DMS153 (cell line): ENCODE measurements around the gene SH2D1A.
A peak's percentile ranks its signal among the peaks of the same experiment; 100 is the strongest.
"Not testable (repeated sequence)": the region's sequence is repeated elsewhere in the genome, so short reads cannot be mapped to it uniquely, and the experiment has no call there.

Source experiments
- DNase-seq: peaks from one replicate; lab custom pipeline; 2025; lab: John Stamatoyannopoulos, UW

The SH2D1A gene

DNA sequence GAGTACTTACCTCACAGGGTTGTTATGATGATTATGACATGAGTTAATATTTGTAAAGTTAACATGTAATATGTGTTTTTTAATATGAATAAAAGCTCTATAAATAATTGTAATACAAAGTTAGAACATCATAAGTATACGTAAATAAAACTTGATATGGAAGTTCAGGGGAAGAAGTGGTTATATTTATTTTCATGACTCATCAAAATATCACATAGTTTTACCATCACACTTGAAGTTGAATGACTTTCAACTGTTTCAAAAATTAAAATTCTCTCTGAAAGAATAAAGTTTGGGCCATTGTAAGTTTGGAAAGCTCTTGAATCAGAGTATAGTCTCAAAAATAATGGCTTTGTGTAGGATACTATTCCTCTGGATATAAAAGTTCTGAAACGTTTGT lies 8.3 kb downstream of the SH2D1A start:
- DNase-seq = no peak

DNA sequence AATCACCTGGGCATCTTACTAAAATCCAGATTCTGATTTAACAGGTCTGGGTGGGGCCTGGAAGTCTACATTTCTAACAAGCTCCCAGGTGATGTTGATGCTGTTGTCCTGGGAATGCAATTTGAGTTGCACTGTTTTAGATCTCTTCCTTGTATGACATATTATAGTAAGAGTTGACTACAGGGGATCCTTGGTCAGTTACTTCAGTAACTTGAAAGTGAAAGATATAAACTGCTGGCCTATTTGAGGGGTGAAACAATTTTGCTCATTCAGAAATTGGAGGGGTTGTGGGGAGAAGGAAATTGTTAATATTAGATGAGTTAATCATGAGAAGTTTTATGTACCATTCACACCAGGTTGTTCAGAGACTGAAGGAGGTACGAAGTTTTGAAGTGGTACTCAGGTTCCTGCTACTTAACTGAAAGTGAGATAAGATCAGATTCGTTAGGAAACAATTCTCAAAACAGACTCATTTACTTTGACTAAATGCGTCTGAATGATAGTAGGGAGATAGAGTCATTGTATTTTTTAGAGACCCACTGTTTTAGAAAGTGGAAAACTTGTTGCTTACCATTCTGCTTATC lies 12.5 kb downstream of the SH2D1A start:
- DNase-seq = no peak

DNA sequence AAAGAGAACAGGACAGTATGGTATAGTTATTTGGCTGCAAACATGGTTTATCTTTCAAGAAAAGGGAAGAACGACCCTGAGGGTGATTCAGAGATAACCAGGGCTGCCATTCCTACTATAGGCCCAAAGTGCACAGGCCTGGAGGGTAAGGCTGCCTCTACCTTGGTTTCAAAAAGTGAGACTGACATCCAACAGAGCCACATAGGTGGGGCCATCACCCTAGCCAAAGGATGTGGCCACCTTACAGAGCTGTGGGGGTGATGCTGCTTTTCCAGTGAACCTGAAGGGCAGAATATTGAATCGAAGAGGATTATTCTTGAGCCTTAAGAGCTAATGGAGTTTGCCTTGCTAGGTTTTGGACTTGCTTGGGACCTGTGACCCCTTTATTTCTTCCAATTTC lies 15.7 kb downstream of the SH2D1A start:
- DNase-seq = no peak

DNA sequence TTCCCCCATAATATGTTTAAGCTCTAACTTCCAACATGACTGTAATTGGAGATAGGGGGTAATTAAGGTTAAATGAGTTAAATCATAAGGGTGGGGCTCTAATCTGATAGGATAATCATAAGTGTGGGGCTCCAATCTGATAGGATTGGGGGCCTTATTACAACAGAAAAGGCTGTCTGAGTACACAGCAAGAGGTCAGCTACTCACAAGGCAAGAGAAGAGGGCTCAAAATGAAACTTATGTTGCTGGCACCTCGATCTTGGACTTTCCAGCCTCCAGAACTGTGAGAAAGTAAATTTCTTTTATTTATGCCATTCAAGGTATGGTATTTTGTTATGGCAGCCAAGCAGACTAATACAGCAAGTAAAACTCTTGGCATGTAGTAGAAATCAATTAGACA lies 16.4 kb downstream of the SH2D1A start:
- no peak for DNase-seq

DNA sequence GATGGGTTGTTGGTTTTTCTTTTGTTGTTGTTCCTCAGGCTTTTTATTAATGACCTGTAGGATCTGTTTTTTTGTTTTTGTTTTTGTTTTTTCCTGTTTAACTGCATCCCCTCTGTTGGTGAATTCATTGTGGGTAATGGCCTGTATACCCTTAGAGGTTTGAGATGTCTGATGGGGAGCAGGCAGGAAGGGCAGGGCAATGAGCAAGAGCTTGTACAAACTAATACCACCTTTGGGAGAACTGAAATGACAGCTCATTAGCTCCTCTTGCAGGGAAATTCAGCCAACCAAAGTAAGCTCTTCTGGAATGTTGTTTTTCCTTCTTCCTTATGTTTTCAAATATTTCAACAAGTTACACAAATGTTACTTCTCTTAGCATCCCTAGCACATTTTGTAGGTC lies 23.4 kb downstream of the SH2D1A start:
- DNase-seq = no peak

DNA sequence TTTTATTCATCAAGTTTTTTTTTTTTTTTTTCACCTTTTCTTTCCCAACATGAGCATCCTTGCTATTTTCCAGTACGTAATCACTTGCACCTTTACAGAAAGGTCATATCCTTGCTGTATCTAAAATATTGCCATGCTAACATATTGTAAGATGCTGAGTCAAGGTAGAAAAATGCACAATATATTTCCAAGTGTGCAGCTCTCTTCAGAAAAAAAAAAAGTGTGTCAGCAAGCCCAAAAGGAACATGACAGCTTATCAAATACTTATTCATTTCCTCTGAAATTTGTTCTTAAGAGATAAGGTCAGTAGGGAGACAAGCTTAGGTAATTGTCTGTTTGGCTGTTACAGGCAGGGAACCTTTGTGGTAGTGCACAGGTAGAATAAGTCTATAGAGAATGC lies 27.0 kb downstream of the SH2D1A start:
- no peak for DNase-seq

DNA sequence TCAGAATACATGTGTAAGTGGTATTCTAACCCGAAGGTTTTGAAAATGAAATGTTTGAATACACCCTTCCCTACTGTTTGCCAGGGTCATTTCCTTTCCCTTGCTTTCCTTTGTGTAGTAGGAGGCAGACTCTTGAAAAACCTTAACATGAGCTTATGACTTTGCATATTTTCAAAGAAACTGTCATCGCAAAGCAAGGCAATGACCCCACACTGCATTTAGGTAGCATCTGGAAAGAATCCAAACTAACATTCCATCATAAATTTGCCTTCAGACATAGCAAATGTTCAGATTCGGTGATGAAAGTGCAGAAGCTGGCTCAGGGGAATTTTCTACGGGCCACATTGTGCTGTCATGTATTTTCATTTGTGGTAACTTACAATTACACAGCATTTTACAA lies 32.3 kb downstream of the SH2D1A start:
- no peak for DNase-seq

DNA sequence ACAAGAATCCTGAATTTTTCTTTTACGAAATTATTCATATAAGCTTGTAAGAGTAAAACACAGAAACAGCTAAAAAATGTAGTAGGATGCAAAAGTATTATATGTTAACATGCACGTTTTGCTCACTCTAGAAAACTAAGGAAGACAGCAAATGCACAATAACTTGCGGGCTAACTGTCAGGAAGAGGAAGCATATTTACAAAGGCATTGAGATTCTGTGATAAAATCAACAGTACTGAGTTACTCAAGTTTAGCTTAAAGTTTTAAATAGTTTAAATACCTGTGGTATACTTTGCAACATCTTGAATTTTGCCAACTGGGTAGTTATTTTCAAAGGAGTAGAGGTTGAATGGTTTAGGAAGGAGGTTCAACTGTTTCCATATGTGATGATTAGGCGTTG lies 37.0 kb downstream of the SH2D1A start:
- DNase-seq = no peak

DNA sequence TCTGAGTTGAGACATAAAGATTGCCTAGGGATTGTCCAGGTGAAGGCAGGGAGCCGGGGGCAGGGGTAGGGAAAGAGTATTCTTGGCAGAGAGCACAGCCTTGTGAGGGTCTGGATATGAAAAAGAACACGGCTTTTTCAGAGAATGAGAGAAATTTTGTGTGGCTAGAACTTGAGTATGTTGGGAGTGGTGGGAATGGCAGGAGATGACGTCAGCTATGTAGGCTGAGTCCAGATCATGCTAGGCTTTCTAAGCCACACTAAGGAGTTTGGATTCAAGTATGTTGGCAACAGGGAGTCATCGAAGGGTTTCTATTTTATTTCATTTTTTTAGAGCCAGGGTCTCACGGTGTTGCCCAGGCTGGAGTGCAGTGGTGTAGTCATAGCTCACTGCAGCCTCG lies 40.0 kb downstream of the SH2D1A start:
- DNase-seq = no peak

DNA sequence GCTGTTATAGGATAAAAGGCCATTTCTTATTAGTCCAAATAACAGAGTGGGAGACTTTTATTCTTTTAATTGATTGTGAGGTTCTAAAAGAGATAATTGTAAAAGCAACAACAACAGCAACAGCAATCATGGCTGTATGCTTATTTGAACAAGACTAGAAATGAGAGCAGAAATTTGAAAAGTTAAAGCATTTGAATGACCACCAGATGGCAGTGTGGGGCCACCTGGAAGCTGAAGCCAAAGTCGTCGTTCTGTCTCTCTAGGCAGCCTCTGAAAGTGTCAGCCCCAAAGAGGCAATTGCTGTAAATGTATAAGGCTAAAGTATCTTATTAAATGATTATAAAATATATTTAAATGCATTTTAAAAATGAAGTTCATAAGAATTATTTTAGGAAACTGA lies 42.2 kb downstream of the SH2D1A start:
- DNase-seq = peak; percentile 62

DNA sequence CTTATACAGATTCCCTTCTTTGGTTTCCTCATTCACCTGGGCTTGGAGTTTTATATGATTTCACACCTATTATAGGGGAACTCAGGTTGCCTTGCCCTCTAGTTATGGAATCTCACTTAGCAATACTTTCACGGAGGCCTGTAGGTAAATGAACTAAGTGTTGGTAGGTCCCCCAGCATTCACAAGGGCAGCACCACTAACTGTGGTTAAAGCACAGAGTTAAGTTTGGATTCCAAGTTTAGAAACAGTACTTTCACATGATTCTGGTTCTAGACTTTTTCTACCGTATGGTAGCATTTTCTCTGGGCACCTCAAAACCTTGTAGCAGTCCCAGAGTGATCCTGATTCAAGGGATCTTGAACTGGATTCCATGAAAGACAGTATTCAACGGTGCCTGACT lies 46.4 kb downstream of the SH2D1A start:
- no peak for DNase-seq

DNA sequence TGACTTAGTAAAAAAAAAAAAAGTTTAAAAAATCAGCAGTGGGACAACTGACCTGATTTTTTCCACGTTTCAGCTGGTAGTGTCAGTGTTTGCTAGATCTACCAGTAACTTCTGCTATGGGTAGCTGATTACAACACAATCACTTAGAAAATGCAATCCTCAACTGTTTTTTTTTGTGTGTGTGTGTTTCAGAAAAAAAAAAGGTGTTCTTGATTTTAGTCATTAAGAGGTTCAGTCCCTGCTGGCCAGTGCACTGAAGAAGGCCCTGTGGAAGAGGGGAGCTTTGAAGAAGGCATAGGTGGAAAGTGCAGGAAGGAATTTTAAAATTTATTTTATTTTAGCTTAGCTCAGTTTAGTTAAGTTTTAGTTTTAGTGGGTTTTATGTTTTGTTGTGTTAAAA lies 46.9 kb downstream of the SH2D1A start:
- DNase-seq = no peak

DNA sequence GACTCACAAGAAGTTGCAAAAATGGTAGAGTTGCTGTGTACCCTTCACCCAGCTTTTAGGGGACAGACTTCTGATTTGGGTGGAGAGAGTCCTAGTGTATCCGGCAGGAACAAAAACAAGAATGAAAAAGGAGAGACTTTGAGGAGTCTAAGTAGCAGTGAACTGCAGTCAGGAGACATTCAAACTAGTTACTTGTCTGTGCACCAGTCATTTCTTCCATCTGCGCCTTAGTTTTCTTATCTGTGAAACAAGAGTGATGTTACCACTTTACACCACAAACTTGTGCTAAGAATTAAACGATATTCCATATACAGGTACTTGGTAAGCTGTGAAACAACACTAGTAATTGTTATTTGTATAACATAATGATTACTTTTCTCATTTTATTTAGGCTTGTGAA lies 47.3 kb downstream of the SH2D1A start:
- DNase-seq = no peak

DNA sequence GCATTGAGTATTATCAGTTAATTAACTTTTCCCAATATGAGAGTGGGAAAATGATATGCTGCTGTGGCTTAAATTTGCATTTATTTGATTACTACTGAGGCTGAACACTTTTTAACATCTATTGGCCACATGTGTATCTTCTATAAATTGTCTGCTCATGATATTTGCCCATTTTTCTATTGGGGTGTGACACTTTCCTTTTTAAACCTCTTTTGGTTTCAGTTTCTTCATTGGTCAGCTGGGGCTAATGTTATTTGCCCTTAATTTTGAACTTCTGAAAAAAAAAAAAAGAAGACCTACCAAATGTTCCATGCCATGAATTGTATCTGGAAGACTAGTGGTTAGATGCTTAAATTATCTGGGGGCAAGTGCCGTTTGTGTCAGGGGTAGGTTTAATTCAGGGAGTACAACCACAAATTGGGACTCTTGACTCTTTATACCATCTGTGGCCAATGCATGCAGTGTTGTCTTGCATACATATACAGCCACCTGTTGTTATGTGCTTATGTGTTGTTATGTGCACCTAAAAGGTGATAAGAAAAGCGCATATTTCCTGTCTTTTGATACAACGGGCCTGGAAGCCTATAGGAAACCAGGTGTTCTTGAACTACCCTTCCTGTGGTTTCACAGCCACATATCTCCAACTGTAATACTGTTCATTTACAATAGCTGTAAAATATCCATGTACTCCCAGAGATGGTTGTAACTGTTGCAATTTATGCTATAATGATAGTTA lies 49.0 kb downstream of the SH2D1A start:
- no peak for DNase-seq

DNA sequence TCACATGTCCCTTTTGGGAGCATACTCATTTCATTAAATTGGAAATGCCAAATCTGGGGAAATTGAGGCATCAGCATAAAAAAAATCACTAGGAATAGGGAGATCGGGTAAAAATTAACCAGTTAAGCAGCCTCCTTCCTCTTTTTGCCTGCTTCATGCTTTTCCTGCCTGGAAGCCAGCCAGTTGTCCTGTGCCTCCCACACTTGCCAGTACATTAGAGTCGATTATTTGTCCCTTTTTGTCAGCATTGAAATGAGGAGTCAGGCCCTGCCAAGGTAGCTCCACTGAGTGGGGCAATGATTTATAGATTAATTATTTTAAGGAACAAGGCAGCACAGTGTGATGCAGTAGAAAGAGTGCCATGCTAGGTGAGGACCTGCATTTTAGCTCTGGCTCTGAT lies 55.3 kb downstream of the SH2D1A start:
- DNase-seq = peak; percentile 68

DNA sequence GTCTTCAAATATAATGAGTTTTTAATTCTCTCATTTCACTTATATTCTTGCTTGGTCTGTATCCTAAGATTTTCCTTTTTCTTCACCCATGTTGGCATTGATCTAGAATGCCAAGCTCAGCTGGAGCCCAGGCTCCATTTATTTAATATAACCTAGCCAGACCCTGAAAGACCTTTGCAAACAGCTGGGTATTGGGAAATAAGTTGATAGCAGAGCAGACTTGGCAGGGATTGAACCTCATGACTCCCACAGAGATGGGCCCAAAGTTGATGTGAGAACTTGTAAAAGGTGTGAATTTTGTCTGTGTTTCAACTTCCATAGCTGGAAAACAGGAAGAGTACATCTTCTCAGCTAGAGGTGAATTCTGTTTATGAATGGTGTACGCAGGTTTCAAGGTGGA lies 59.5 kb downstream of the SH2D1A start:
- no peak for DNase-seq

DNA sequence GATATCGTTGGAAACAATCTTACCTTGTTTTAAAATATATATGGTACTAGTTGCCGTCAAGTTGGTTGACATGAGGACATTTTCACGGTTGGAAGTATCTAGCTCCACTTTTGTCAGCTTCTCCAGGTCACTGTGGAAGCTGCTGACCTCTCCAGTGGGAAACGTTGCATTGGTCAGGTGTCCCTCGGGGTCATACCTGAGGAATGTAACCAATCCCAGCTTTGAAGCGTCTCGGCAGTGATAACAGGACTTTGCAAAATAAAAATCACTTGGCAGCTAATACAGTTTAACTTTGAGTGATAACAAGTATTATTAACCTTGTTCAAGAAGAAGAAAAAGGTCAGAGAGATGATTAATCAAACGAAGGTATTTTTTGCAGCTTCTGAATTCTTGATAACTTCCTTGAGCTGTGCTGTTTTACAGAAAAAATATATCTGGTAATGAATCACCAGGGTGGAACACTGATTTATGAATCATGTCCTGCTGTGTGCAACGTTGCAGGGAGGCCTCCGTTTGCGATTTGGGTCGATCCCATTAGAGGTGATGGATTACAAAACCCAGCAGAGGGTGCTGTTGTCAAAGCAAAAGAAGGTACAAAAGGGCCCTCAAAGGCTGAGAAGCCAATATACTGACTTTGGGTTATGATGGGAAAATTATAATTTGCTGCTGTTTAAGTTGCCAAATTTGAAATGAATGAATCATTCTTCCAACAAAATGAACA lies 60.1 kb downstream of the SH2D1A start:
- DNase-seq = peak; percentile 63

DNA sequence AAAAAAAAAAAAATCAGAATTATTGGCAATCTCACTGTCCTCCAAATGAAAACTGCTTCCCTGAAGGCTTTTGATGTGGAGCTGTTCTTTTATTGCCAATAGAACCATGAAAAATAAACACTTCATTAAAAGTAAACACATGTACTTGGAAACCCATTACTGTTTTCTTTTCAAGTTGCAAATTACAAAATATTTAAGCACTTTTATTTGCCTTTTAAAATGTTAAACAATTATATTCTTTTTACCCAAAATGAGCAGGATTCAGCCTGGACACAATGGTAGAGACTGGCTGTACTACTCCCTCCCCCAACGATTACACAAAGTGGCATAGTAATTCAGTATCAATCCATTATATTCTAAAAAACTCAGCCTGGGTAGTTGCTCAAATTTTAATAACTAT lies 60.9 kb downstream of the SH2D1A start:
- no peak for DNase-seq

DNA sequence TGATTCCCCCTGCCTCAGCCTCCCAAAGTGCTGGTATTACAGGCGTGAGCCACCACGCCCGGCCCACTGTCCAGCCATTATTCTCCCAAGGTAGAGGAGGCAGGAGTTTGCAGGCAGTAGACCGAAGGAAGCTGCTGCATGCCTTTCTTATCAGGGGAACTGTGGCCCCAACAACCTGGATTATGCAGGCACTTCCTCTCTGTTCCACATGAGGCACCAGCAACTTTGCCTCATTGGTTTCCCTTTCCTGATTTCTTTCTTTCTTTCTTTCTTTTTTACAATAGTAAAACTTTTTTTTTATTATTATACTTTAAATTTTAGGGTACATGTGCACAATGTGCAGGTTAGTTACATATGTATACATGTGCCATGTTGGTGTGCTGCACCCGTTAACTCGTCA lies 62.0 kb downstream of the SH2D1A start:
- not testable (repeated sequence) for DNase-seq

DNA sequence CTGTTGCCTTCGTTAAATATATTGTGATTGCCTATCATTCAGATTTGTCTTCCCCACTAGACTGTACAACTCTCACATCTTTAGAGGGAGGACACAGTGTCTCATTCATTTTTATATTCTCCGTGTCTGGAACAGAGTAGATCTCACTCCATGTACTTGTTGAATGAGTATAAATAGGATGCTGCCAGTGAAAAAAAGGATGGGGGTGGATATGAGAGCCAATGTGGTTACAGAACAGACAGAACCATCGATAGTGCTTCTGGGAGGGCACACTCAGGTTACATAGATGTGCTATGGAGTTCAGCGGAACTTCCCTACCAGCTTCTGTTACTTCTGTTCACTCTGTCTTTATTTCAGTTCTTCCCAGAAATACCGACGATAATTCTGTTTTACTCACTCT lies 66.9 kb downstream of the SH2D1A start:
- no peak for DNase-seq

DNA sequence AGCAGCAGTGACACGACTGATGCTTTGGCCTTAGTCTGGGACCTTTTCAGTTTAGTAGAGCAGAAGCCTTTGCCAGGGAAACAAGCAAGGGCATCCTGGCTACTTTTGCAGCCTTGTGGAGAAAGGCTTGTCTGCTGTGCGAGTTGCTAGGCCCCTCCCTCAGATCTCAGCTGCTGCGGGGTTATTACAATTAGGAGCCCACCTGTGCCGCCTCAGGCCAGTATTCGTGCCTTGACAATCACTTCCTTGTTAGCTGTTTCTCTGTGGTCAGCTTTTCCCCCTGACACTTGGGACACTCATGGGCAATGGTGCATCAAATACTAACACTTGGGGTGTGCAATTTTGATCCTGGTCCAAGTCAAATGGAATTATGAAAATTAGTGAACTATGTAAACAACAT lies 67.9 kb downstream of the SH2D1A start:
- DNase-seq = no peak

DNA sequence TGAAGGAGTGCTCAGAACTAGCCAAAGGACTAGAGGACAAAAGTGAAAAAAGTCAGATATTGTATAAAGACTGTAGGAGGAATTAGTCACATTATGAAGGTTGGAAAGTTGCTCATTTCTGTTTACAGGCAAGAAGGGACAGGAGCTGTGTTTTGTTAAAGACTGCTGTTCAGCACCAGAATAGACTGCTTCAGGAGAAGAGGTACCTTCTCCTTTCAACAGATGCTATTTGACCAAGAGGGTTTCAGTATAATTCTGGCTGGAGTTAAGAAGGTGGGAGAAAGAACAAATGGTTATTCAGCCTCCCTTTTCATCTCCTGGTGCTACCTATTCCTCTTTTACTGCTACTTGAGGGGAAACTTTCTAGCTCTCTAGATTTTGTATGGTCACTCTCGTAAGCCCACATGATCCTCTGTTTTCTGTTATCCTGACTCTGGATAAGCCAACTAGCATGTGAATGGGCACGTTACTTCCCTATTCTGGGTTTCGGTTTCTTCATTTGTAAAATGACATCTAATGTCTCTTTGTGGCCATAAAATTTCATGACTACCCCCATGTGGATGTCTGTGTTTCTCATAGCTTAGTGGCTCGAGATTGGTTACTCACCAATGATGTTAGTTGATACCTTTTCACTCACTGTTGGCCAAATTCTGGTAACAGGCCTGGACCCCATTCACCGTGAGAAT lies 68.9 kb downstream of the SH2D1A start:
- no peak for DNase-seq
